HG03457 (cell line): ENCODE results near the gene ACER1.
A peak's percentile ranks its signal among the peaks of the same experiment; 100 is the strongest.
"Not testable (repeated sequence)": the region's sequence is repeated elsewhere in the genome, so short reads cannot be mapped to it uniquely, and the experiment has no call there.

ENCODE experiments used
- ATAC-seq: cut with Tn5 transposase; IDR thresholded peaks from one replicate; pipeline ENCODE4 v1.9.1; 2021; ENCODE audit warnings: moderate number of reproducible peaks; ENCODE audit not compliant: unreplicated experiment

Gene ACER1

GRCh38 chr19:6333439-6333838 lies at the start of gene ACER1:
Gene ACER1 (minus strand): TSS chr19:6333612. CDS start chr19:6333551, 61 bp downstream.
- ATAC-seq: no peak

GRCh38 chr19:6383188-6383587 lies 49.8 kb upstream of the ACER1 start:
- no peak for ATAC-seq

- ATAC-seq: no peak
These were observed 47.8 kb upstream of the ACER1 start for GRCh38 chr19:6381030-6381750.

GRCh38 chr19:6379744-6380143 lies 46.3 kb upstream of the ACER1 start:
- ATAC-seq: no peak

- no peak for ATAC-seq
These were observed 45.1 kb upstream of the ACER1 start for GRCh38 chr19:6378486-6378885.

- ATAC-seq: no peak
These were observed 44.6 kb upstream of the ACER1 start for GRCh38 chr19:6378041-6378440.

- ATAC-seq: no peak
These were observed 43.2 kb upstream of the ACER1 start for GRCh38 chr19:6376512-6377190.

- ATAC-seq: no peak
These were observed 42.1 kb upstream of the ACER1 start, which contains the start of gene PSPN for GRCh38 chr19:6375411-6376010. Gene PSPN (minus strand): TSS chr19:6375933. CDS start chr19:6375849, 84 bp downstream.

- ATAC-seq: no peak
These were observed 41.4 kb upstream of the ACER1 start for GRCh38 chr19:6374711-6375410.

GRCh38 chr19:6374161-6374709 lies 40.8 kb upstream of the ACER1 start:
- no peak for ATAC-seq

GRCh38 chr19:6373813-6374108 lies 40.3 kb upstream of the ACER1 start:
- no peak for ATAC-seq

- peak; percentile 36 for ATAC-seq
These were observed 39.8 kb upstream of the ACER1 start for GRCh38 chr19:6373096-6373812.

GRCh38 chr19:6372594-6373095 lies 39.2 kb upstream of the ACER1 start, which contains the start of gene ALKBH7:
Gene ALKBH7 (plus strand): TSS chr19:6372794. CDS start chr19:6372821, 27 bp downstream.
- ATAC-seq: peak; percentile 64

- ATAC-seq: no peak
These were observed 30.9 kb upstream of the ACER1 start for GRCh38 chr19:6364353-6364752.

- no peak for ATAC-seq
These were observed 29.0 kb upstream of the ACER1 start for GRCh38 chr19:6362351-6362801.

- ATAC-seq: no peak
These were observed 28.6 kb upstream of the ACER1 start for GRCh38 chr19:6362027-6362350.

- ATAC-seq: not testable (repeated sequence)
These were observed 27.4 kb upstream of the ACER1 start for GRCh38 chr19:6360857-6361216.

- not testable (repeated sequence) for ATAC-seq
These were observed 27.0 kb upstream of the ACER1 start for GRCh38 chr19:6360445-6360844.

- ATAC-seq: no peak
These were observed 26.3 kb upstream of the ACER1 start for GRCh38 chr19:6359568-6360341.

- ATAC-seq: no peak
These were observed 24.6 kb upstream of the ACER1 start for GRCh38 chr19:6358003-6358402.
